Anterior cingulate cortex (tissue), 58 donors: Measurements from ENCODE around the gene MERTK.
"Not testable (repeated sequence)": the region's sequence is repeated elsewhere in the genome, so short reads cannot be mapped to it uniquely, and the experiment has no call there.

Experiments used
- DNase-seq, 58 donors: peaks; one replicate each; lab custom pipeline; 2025; lab: John Stamatoyannopoulos, UW

Gene MERTK

DNA sequence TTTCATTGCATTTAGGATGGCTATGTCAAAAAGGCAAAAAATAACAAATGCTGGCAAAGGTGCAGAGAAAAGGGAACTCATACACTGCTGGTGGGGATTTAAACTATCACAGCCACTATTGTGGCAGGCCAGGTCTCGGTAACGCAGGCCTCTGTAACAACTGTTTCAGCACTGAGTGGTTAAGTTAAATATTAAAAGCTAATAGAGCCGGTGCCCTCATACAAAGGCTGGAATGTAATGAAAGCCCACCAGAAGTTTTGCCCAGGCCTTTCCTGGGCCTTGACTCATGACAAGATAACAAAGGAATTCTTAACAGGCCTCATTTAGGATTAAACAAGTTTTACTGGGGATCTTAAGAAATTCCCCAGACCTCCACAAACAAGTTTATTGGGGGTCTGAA lies 10.7 kb downstream of the MERTK start:
- no peak for DNase-seq

DNA sequence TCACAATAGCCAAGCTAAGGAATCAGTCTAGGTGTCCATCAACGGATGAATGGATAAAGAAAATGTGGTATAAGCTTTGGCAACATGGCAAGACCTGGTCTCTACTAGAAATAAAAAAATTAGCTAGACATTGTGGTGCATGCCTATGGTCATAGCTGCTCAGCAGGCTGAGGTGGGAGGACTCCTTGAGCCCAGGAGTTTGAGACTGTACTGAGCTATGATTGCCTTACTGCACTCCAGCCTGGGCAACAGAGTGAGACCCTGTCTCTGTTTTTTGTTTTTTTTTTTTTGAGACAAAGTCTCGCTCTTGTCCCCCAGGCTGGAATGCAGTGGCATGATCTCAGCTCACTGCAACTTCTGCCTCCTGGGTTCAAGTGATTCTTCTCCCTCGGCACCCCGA lies 11.6 kb downstream of the MERTK start:
- not testable (repeated sequence) for DNase-seq

- DNase-seq = no peak
These were observed 12.3 kb downstream of the MERTK start for GRCh38 chr2:111910609-111911277.

GRCh38 chr2:111911295-111911977 lies 13.0 kb downstream of the MERTK start:
- not testable (repeated sequence) for DNase-seq

- no peak for DNase-seq
These were observed 14.1 kb downstream of the MERTK start for GRCh38 chr2:111912547-111912946.

DNA sequence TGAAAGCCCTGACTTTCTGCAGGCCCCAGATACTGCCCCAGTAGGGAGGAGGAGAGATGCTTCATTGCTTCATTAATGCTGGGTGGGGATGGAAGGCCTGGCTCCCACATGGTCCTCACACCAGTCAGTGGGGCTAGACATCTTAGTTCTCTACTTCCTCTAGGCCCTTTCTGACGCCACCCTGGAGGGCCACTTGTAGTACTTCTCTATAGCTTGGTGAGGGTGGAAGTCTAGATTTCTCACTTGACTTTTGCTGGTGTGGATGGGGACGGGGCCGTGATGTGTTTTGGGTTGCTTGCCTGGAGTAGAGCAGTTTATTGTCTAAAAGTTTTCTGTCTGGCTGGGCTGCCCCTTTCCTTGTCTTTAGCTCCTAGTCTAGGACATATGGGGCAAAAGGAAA lies 18.7 kb downstream of the MERTK start:
- DNase-seq = no peak

GRCh38 chr2:111918383-111918806 lies 20.0 kb downstream of the MERTK start:
- DNase-seq = no peak

DNA sequence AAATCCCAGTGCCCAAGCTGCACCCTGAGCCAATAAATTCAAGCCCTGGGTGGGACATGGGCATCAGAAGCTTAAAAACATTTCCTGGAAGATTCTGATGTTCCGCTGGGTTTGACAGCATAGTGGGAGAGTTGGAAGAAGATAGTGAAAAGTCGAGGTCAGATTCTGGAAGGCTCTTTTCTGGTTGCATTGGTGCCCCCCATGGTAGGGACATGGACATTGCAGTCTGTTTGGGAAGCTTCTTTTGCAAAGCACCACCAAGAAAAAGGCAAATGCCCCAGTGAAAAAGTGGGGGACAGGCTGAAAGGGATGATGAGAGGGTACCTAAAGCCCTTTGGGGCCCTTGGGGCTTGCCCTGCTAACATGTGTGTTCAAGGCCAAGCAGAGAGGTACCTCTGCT lies 21.0 kb downstream of the MERTK start:
- DNase-seq = no peak

DNA sequence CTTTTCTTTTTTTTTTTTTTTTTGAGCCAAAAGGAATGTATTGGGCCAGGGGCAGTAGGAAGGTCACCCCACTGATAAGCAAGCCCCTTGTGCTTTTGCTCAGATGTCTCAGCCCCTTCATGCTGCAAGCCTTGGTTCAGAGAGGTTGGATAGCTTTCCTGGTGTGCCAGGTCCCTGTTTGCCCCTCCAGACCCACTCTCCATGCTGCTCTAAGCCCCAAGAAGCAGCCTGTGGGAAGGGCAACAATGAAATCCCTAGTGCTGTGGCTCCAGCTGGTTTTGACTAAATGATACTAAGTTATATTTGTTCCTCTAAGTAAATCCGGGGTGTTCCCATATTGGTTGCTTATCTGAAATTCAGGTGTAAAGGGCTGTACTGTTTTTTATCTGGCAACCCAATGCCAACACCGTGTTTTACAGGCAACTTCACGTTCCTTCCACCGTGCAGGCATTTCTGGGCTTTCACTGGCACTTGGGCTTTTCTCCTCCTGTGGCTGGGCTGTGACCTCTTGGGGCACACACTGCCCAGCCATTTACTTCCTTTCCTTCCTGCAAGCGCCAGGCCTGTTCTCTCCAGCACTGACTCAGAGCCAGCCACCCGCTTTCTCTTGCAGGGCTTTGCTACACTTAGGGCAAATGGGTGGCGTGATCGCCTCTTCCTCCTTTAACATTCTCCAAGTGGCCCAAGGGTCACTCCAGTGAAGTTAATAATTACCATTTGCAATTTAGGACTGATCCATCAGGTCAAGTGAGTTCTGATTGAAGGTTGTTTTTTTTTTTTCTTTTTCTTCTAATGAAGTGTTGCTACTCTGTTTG lies 21.6 kb downstream of the MERTK start:
- DNase-seq = peak in 46 of 58 donors; percentile 19 to 88 (median 59)

GRCh38 chr2:111923276-111923804 lies 24.9 kb downstream of the MERTK start:
- DNase-seq = no peak

DNA sequence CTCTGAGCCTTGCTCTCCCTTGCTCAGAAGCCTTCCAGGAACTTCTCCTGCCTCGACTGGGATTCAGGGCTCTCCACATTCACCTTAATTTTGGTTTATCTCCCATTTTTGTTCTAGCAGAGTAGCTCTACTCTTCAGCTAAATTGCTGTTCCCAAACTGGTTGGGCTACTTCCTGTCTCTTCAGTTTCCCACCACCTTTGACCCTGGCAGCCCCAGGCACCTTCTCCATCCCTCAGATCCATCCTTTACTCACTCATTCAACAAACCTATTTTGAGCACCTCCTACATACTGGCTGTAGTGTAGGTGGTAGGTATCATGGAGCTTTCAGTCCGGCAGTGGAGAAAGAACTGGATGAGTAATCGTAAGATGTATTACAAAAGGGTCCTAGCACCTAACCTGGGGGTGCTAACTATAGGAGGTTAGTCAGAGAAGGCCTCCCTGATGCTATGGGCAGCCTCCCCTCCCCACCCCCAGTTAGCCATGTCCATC lies 26.3 kb downstream of the MERTK start:
- no peak for DNase-seq

- no peak for DNase-seq
These were observed 29.3 kb downstream of the MERTK start for GRCh38 chr2:111927723-111928122.

- no peak for DNase-seq
These were observed 32.0 kb downstream of the MERTK start for GRCh38 chr2:111930409-111930808.

- peak in 3 of 58 donors; percentile 14 to 63 (median 19) for DNase-seq
These were observed 32.5 kb downstream of the MERTK start for GRCh38 chr2:111930875-111931274.

DNA sequence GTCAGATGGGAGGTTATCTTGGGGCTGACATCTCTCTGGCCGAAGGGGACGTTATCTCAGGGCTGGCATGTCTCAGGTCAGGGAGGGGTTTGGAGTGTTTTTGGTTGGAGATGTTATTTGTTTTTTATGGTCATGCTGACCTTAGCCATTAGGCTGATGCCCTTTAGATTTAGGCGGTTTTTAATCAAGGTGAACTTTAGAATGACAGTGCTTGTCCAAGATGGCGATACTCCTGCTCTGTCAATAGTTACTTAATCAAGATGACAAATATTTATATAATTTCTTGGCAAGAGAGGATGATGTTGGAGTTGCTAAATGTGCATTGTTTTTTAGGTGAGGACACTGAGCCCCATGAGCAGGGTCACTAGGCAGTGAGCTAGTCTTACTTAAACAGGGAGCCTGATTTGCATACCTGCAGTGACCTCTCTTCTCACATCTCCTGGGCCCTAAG lies 34.5 kb downstream of the MERTK start:
- no peak for DNase-seq

- DNase-seq = not testable (repeated sequence)
These were observed 35.5 kb downstream of the MERTK start for GRCh38 chr2:111933900-111934299.

DNA sequence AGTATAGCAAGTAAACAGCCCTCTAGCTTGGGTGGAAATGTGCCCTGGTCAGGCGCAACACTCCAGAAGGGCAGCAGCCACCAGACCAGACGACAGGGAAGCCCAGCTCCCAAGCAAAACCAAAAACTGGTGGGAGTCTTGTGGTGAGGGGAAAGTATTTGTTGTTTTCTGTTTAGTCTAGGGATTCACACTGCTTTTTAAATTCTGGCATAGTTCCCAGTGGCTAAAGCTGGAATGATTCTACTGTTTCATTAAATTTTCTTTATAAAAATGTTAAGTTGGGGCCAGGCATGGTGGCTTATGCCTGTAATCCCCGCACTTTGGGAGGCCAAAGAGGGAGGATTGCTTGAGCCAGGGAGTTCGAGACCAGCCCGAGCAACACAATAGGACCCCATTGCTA lies 38.5 kb downstream of the MERTK start:
- DNase-seq = no peak

DNA sequence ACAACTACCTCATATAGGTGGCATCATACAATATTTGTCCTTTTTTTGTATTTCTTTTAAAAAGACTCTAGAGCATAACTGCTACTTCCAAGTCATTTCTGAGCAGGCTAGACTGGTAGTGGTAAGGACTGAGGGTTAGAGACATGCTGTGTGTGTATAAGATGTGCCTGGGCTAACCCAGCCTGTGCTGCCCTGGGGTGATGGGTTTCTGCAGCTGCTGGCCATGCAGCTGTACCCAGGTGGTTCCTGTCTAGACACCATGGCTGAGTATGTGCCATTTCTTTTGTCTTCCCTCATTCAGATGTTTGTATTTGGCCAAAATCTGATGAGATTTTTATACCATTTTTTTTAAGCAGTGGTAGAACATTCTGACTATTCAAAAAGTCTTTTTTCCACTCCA lies 40.0 kb downstream of the MERTK start:
- no peak for DNase-seq

DNA sequence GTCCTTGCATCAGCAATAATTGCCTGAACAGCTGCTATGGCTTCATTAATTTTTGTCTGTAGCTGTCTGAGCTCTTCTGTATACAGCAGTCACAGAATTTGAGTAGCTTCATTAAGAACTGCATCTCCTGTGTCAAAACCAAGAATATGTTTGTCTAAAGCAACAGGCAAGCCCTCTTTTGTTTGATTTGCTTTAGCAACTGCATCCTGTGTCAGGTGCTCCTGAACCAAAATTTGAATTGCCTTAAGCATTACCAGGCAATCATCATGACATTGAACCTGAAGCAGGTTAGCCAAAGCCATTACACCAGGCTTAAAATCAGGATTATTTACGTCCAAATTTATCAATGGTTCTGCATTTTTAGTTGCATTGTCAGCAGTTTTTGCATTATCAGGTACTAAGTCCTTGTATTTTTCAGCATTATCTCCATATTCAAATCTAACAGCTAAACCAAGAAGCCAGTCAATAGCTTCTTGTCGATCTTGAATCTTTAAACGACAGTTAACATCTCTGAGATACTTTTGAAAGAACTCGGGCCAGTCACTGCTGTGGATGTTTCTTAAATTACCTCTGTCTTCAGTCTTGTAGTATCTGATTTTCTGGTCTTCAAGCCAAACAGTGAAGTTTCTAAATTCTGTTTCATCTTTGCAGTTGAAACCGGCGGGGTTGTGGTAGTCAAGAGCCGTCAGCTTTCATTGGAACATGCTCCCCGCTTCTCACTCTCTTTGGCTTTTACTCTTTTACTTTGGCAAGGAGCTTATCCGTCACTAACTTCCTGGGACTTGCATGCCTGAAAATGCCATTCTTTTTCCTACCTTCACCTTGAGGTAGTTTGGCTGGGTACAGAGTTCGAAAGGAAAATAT lies 42.2 kb downstream of the MERTK start:
- DNase-seq = no peak

- no peak for DNase-seq
These were observed 43.1 kb downstream of the MERTK start for GRCh38 chr2:111941531-111941930.
